Activated CD4-positive, alpha-beta T cell treated with anti-CD3 and anti-CD28 coated beads for 24 hours (primary cell): ENCODE data around the gene ELK4.

Source experiments
- DNase-seq, 2 donors: peaks; one replicate each; pipeline ENCODE4 v3.0.0-alpha.2; 2020; ENCODE audit warnings: low read depth in 2 of 2

ELK4 gene

DNA sequence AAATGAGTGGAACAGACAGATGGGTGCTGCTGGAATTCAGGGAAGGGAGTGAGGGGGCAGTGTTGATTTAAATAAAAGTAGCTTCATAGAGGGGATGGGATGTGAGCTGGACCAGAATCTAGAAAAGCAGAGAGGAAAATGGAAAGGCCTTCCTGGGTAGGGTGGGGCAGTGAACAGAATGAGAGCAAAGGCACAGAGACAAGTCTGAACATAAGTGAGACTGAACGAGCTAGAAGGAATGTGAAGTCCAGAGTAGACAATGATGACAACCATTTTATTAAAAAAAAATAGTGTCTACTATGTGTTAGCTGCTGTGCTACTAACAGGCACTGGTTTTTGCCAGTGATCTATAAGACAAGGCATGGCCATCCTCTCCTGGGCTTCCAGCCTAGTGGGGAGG lies 36.0 kb downstream of the ELK4 start:
- DNase-seq, result no peak

DNA sequence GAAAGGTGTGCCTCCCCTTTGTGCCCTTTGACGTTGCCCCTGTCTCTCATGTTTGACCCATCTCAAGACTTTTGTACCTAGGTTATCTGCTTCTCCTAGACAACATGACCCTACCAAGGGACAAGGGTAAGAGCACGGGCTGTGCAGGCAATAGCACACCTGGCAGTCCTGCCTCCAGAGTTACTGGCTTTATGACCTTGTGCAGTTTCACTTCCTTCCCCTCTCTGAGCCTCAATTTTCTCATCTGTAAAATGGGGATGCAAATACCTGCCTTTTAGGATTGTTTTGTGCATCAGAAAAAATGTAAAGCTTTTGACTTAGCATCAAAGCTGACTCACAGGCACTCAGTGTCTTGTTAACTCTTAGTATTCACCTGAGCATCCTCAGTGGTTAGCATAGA lies 36.4 kb downstream of the ELK4 start:
- DNase-seq, result no peak

DNA sequence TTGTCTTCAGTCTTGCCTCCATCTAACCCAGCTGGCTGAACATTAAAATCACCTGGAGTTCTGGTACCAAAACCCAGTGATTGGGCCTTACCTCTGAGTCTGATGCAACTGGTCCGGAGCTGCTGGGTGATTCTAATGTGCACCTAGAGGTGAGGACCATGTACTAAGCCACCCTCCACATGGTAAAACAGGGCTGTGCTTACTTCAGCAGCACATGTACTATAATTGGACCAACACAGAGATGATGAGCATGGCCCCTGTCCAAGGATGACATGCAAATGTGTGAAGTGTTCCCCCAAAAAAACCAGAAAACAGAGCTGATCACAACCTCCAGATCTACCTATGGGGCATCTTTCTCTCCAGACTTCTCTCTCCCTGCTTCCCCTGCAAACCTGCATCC lies 37.0 kb downstream of the ELK4 start:
- DNase-seq, result no peak

DNA sequence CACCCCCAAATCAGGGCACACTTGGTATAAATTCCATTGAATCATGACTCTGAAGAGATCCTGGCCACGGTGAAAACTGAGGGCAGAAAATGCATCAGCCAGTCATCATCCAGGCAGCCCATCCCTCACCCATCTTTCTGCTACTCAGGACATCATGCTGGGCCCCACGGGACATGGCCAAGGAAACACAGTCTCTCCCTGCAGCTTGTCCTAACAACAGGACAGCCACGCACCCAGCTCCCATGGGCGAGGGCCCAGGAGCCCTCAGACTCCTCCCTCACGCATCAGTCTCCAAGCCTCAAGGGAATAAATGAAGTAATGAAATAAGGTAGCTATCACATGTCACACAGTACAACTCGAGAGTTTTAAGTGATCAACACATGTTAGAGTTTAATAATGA lies 37.8 kb downstream of the ELK4 start:
- no peak for DNase-seq

DNA sequence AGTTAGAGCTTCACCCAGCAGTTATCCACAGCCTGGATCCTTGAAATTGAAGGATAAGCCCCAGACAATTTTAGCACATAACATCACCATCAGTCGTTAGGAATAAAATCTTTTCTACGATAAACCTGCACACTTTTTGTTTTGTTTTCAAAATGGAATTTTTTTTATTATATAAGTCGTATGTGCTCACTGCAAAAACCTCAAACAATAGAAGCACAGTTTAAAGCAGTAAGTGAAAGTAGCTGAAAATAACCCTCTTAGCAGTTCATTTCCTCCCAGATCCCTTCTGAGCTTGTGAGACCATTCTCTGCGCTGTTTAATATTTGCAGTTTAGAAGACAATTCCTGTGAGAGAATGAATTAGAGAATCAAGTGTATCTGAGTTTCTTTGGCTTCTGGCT lies 38.3 kb downstream of the ELK4 start:
- no peak for DNase-seq

DNA sequence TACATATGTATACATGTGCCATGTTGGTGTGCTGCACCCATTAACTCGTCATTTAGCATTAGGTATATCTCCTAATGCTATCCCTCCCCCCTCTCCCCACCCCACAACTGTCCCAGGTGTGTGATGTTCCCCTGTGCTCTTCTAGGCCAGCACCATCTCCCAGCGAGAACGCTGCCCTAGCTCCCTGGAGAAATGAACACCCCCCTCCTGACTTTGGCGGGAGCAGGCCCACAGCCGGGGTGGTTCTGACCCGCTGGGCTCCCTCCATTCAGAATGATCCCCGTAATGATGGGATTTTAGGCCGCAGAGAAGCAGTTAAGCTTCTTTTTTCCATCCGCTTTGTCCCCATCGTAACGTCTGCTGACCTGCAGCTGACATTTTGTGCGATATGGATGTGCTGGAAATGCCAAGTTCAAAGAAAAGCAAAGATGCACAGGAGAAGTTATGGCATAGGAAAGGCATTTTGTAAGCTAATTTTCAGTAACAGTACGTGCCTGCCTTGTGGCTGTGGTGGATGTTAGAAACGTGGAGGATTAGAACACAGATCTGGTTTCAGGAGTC lies 39.3 kb downstream of the ELK4 start:
- DNase-seq, result no peak

DNA sequence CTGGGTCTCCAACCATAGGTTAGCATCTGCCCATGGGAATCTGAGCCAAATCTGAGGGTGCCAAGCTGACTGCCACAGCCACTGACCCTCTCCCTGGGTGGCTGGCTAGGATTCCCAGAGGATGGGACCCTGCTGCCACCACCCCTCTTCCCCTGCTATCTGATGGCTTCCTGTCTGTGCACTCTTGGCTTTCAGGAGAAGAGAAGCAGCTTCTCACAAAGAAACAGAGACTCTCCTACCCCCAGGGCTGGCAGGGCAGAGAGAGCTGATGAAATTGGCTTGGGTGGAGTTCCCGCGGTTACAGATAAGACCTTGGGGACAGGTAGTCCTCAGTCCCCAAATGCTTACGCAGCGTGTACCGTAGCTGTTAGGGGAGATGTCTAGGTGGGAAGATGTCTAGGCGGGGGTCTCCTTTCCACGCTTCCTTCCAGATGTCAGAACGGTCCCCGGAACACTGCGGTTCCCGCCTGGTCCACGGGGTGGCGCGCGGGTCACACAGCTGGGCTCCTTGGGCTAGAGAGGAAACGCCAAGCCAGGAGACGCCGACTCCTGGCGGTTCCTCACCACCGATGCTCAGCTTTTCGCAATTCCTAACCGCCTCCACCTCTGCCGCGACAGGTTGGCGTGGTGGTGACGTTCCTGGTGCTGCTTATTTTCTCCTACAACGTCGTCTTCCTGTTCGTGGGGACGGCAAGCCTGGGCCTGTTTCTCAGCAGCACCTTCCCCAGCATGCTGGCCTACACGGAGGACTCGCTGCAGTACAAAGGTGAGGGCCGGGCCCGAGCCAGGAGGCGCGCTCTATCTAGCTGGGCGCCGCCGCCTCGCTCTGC lies 40.1 kb downstream of the ELK4 start:
- peak; percentile 88 to 91 for DNase-seq

DNA sequence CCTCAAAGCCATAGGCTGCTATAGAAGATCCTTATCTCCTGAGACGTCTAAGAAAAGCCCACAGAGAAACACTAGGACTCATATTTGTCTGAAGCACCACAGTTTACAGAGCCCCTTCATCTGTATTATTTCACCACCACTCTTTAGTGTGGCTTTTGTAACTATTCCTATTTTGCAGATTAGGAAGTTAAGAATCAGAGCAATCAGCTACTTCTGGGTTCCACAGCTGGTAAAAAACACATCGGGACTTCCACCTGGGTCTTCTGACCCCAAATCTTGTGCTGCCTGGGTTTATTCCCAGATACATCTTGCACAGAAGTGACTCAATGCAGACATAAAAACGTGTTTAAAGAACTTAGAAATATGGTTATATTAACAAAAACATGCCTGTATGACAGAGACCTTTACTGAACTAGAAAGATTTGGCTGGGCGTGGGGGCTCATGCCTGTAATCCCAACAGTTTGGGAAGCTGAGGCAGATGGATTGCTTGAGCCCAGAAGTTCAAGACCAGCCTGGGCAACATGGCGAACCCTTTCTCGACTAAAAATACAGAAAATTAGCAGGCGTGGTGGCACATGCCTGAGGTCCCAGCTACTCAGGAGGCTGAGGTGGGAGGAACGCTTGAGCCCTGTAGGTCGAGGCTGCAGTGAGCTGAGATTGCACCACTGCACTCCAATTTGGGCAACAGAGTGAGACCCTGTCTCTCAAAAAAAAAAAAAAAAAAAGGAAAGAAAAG lies 40.9 kb downstream of the ELK4 start:
- no peak for DNase-seq

DNA sequence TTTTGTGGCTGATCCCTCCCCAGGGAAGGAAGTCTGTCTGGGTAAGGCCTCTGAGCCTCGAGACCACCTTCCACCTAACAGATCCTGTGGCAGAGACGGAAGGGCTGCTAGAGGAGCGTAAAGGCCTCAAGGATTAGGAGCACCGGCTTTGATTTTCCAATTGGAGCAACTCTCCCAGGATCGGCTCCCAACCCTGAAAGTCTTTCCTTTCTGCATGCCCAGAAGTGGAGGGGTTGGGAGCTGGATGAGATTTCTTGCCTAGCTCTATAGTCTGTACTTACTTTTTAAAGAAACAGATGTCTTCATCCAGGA lies 41.4 kb downstream of the ELK4 start:
- DNase-seq, result no peak

DNA sequence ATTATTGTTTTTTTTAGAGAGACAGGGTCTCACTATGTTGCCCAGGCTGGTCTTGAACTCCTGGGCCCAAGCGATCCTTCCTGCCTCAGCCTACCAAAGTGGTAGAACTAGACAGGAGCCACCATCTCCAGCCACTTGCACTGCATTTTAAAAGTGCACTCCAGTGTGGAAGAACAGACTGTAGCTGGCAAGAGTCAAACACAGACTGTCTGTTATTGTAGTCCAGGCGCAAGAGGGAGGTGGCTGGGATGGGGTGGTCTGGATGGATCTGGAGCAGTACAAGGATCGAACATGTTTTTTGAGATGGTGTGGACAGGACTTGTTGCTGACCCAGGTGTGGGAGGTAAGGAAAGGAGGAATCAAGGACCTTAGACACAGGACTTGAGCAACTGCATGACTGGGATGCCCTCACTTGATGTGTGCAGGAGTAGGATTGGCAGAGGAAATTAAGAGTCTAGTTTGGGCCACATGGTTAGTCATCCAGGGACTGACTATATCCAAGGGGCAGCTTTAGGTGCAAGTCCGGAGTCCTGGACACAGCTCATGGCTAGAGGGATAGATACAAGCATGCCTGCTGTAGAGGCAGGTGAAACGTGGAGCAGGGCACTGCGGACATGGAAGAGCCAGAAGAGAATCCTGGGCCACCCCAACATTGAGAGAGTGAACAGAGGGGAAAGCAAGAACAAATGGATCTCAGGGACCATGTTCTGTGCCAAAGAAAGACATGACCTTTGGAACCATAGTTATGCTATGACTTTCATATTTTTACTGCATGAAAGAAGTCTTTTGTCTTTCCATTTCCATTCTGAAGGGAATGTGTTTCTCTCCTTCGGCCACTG lies 42.0 kb downstream of the ELK4 start:
- no peak for DNase-seq

DNA sequence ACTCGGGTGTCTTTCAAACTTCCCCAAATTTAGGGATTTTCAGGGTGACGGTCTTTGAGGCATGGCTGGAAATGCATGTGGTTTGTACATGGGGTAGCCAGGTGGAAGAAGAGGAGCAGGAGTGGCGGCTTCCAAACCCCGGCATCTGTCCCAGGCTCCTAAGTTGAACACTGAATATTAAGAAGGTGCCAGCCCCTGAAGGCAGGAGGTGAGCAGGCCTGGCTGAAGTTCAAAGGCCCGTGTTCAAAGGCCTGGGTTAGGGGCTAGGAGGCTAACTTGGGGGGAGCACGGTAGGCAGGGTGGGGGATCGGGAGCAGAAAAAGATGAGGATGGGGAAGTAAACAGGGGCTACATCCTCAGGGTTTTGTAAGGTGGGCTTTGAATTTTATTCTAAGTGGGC lies 42.8 kb downstream of the ELK4 start:
- no peak for DNase-seq

DNA sequence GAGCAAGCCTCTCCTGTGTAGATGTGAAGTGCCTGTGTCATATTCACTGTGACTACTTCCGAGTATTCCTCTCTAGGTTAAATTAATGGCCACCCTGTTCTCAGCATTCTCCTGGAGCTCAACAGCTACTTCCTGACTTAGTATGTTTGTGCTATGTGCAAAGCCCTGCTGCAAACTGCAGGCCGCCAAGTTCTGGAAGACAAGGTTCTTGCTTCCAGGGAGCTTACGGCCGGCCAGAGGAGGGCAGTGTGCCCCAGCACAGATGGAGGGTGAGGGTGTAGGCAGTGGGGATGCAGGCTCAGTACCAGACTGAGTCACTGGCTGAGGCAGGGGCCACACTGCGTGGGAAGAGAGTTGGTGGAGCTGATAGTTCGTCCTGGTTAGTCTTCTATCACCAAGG lies 43.2 kb downstream of the ELK4 start:
- peak in 1 of 2 donors; percentile 12 for DNase-seq

DNA sequence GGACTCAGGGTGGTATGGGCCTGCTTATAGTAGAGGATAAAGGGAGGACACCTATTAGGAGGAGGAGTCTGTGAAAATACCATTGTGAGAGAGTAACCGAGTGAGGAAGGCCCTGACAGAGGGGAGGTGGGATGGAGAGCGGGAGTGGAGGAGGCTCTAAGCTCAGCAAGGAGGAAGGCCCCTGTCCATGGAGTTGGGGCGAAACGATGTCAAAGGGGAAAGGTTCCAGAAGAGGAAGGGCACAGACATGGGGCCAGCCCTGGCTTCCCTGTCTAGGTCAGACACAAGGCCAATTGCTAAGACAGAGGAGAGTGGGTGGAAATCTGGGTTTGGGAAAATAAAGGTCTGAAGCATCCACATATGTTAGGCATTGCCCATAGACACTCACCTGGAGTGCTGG lies 44.2 kb downstream of the ELK4 start:
- DNase-seq, result no peak

DNA sequence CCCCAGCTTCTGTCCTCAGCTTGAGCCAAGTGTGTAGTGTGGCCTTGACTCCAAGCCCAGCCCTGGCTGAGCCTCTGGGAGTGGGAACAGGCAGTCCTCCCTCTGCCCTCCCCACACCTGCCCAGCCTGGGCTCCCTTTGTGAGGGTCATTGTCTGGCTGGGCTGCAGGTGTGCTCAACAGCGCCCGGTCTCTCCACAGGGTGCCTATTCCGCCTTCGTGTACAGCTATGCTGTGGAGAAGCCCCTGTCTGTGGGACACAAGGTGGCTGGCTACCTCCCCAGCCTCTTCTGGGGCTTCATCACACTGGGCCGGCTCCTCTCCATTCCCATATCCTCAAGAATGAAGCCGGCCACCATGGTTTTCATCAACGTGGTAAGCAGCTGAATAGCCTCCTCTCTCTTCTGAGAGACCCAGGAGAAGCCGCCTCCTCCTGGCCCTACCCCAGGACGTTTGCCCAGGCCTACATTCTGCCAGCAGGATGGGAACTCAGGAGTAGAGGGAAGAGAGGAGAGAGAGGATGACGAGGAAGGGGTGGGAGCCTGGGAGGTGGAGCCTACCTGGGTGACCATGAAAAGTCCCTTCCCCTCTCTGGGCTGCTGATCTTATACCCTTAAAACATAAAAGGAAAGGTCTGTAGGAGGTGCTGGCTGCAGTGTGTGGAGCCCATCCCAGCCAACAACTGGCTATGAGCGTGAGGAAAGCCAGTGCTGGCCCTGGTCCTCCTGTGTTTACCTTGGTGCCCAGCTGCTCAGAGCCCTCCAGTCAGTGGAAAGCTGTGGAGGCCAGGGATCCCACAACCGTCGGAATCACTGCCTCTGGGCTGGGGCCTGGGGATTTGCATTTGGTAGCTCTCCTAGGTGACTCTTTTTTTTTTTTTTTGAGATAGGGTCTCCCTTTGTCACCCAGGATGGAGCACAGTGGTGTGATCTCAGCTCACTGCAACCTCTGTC lies 45.7 kb downstream of the ELK4 start:
- DNase-seq, result no peak

DNA sequence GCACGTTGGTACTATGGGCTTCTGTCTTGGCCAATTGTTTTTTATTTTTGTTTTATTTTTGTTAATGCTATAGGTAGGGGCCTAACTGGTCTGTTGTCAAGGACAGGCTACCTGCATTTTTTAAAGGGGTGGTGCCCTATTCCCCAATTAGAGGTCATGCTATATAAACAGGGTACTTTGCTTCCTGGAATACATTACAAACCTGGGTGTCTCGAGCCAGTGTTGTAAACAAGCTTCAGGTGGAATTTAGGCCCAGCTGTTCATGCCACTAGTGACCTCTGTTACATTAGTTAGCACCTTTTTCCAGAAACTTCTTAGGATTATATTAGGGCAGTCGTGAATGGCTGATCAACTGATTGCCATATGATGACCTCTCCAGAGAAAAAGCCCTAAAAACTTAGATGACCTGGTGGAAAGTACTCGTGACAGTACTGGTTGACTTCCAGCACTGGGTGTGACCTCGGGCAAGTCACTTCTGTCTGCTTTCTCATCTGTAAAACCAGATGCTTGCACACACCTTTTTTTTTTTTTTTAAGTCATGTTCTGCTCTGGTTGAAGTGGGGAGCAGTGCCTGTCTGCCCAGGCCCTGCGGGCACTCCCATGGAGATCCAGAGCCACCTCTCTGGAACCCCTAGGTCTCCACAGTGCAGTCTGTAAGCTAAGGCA lies 46.5 kb downstream of the ELK4 start:
- no peak for DNase-seq

DNA sequence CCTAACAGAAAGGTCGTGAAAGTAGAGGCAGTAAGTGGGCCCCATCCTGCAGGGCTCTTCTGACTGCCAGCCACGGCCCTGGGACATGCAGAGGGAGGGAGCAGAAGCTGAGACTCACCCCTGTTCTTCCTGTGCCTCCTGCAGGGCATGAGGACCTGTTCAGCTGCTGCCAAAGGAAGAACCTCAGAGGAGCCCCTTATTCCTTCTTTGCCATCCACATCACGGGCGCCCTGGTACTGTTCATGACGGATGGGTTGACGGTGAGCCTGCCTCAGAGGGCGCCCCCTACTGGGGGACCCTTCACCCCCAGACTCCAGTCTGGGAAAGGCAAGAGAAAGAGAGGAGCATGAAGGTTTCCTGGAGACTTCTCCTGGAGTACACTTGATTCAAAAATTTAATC lies 47.1 kb downstream of the ELK4 start:
- DNase-seq, result no peak

DNA sequence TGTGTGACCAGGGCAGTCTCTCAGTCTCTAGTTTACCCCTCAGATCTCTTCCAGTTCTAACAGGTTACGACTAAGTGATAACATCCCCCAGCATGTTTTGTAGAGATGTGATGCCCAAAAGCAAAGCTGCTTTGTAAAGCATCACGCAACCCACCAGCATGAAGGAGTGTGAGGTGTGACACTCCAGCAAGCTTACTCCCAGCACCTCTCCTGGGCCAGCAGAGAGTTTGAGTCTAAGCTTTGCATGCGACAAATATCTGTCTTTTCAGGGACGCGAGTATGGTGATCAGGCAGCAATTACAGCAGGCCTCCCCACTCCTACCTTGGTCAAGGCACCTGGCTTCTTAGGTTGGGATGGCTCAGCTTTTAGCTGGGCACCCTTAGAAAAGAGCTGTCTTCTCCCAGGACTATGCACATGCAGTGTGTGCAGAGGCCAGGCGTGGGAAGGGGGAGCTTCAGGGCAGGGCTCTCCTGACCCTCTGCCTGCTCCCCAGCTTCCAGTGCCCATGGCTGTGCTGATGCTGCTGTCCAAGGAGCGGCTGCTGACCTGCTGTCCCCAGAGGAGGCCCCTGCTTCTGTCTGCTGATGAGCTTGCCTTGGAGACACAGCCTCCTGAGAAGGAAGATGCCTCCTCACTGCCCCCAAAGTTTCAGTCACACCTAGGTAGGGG lies 48.2 kb downstream of the ELK4 start:
- no peak for DNase-seq

DNA sequence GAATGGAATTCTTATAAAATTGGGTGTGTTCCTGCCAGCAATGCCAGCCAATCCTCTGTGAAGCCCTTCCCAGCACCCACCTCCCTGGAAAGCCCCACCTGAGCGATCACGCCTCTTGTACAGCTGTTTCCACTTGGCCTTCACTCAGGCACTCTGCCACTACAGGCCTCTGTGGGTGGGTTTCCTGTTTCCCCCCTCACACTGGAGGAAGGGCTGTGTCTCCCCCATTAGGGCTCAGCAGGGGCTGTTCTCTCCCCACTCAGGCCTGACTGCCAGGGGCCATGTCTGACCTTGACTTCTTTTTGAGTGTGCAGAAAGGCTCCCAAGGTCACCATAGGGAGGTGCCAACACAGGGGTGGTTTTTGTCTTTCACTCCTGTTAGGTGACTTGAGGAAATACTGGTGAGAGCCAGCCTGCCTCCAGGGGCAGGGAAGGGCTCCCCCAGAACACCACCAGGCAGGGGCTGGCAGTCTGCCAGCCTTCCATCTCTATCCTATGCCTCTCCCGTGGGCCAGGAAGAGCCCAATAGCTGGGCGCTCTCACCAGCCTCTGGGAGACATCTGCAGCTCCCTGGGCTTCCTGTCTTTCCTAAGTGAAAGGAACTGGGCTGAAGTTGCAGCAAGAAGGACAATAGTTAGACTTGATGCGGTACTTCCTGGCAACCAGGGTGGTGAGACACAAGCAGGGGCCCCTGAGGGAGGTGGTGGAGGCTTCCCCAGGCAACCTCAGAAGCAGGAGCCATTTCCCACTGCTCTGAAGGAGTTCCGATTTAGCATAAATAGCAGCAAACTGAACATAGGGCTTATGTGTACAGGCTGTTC lies 49.1 kb downstream of the ELK4 start:
- no peak for DNase-seq

DNA sequence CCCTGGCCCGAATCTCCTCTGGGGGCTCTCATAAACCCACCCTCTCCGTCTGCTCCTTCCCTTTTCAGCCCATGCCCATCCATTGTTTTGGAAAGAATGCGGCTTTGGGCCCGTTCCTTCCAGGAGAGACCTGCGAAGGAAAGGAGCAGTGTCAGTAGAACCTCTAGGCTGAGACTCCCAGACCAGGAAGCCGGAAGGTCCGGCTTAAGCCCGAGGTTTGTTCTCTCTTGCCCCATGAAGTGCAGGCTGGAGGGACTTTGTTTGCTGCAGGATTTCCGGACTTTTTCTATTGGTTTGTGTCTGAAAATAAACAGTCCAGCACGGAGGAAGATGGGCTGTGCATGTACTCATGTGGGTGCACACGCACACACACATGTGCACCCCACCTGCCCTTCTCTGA lies 49.8 kb downstream of the ELK4 start:
- no peak for DNase-seq
